ENCODE results near the gene GNAL.

DNA sequence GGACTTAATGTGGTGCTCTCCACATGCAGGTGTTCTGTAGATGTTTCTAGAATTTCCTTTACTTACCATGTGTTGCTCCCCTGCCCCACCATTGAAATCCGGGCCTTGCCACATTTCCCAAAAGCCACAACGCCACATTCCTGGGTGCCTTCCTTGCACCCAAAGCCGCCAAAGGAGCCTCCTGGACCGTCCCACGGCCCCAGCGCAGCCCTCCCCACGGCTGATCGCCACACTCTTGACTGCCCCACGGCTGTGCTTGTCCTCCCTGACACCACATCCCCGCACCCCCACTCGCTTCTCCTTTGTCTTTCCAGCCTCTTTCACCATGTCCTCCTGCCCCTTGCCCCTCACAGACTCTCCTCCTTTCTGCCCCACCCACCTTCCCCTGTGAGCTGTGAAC, 121.9 kb downstream of the GNAL start:
- TF ChIP-seq, protein P1, sequence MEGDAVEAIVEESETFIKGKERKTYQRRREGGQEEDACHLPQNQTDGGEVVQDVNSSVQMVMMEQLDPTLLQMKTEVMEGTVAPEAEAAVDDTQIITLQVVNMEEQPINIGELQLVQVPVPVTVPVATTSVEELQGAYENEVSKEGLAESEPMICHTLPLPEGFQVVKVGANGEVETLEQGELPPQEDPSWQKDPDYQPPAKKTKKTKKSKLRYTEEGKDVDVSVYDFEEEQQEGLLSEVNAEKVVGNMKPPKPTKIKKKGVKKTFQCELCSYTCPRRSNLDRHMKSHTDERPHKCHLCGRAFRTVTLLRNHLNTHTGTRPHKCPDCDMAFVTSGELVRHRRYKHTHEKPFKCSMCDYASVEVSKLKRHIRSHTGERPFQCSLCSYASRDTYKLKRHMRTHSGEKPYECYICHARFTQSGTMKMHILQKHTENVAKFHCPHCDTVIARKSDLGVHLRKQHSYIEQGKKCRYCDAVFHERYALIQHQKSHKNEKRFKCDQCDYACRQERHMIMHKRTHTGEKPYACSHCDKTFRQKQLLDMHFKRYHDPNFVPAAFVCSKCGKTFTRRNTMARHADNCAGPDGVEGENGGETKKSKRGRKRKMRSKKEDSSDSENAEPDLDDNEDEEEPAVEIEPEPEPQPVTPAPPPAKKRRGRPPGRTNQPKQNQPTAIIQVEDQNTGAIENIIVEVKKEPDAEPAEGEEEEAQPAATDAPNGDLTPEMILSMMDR (conservative IDR thresholded peaks at IDR 0.05; ENCODE audit: low read depth, low read length), result no peak
- TF ChIP-seq EZH2 (IDR thresholded peaks at IDR 0.05; ENCODE audit: borderline replicate concordance, low read depth, low read length, poor library complexity, severe bottlenecking), result no peak

All from A673 (cell line).